Left renal cortex interstitium (tissue), 4 donors: ENCODE measurements around the gene AGAP1. TPM values are rescaled to one million over a fixed set of nuclear protein-coding genes. Genes with fewer than 3 reads are reported as not detected.

Experiments
- DNase-seq, 4 donors: peaks; one replicate each; pipeline ENCODE4 v3.0.0-alpha.2; 2013; ENCODE audit warnings: low read depth in 4 of 4, low spot score in 2 of 4, missing footprints in 1 of 4
- polyA plus RNA-seq, 4 donors: library from polyadenylated mRNA; unstranded; fragments of 120-200 nt; gene quantifications; one replicate each; pipeline ENCODE4 v1.2.1, GENCODE V29; 2013; ENCODE audit not compliant: insufficient read length in 4 of 4

AGAP1 gene
- polyA plus RNA-seq, 4 donors, result 18.1 to 22.7 (median 19.7) TPM

DNA sequence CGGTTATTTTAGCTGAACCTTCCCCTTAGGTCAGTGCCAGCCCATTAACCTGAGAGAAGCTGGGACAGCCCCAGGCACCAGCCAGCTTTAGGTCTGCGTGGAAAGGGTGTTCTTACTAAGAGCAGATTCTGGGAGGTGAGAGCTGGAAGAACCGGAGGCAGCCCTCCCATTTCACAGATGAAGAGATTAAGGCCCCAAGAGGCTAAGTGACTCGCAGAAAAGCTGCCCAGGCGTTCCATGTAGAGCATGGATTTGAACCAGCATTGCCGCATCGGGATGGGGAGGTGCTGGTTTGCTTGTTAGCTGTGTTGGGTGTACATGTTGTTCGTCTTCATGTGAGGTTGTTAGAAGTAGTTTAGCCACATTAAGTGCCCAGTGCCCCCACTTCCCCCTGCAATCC lies 203.2 kb downstream of the AGAP1 start:
- no peak for DNase-seq

DNA sequence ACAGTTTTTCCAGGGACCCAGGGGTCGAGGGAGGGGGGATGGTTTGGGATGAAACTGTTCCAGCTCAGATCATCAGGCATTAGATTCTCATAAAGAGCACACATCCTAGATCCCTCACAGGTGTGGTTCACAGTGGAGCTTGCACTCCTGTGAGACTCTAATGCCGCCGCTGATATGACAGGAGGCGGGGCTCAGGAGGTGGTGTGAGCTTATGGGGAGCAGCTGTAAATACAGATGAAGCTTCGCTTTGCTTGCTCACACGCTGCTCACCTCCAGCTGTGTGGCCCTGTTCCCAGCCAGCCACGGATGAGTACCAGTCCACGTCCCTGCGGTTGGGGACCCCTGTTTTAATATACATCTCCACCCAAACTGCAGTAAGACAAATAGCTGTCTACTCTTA lies 204.2 kb downstream of the AGAP1 start:
- no peak for DNase-seq

DNA sequence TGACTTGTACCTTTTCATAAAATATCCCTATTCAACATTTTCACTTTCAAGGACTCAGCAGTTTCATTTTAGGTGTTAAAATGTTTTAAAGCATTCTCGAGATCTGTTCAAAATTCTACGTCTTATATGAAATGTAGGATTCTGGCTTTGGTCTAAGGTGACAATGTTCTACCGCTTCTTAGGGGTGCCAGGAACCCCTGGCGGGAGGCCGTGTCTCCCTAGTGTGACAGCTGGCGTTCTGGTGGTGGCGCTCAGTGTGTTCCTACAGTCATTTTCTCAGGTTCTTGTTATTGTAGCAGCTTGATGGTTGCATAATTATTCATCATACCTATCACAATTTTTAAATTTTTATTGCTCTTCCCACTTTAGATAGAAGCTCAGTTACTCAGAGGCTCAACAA lies 204.6 kb downstream of the AGAP1 start:
- DNase-seq, result no peak

DNA sequence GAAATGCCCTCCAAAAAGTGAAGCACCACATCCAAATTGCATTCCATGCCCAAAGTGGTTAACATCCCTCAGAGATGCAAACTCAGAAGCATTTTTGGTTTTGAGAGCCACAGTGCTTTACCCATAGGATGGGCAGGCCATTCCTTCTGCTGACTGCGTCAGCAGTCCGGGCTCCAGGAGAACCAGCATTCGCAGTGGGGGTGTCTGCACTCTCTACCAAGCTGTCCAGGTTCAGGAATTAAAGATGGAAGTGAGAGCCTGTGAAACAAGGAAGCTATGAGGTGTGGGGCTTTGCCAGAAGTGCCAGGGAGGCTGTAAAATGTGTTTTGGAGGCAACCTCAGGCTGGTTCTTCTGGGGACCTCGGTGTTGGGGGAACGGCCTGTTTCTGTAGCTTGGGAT lies 205.7 kb downstream of the AGAP1 start:
- no peak for DNase-seq

DNA sequence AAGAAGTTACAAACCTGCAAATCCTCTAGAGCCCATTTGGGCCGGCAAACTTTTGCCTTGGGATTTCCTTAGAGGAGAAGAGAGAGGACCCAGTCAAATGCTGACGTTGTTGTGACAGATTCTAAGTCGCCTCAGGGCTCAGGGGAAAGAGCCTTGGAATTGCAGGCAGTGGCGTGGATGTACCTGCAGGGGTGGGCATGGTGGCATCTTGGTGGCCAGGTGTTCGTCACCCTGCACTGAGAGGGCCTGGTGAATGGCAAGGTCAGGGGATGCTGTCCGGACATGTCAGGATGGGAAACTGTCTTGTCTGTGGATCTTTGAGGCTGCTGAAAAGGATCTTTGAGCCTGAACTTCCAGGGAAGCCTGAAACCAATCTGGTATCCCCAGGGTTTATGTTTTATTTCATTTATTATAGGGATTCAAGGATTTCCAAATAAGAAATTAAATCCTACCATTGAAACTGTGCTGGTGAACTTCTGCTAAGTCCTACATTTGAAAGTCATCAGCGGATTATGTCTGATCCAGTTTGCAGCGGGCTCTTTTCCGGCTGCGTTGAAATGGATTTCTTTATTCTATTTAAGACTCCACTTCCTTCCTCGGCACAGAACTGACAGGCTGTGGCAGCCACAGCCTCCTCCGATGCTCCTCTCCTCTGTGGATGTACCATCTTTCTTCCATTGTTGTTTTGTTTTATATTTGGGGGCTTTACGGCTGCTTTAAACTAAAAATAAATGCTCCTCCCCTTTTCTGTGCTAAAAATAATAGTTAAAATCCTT lies 207.6 kb downstream of the AGAP1 start:
- DNase-seq, result no peak

DNA sequence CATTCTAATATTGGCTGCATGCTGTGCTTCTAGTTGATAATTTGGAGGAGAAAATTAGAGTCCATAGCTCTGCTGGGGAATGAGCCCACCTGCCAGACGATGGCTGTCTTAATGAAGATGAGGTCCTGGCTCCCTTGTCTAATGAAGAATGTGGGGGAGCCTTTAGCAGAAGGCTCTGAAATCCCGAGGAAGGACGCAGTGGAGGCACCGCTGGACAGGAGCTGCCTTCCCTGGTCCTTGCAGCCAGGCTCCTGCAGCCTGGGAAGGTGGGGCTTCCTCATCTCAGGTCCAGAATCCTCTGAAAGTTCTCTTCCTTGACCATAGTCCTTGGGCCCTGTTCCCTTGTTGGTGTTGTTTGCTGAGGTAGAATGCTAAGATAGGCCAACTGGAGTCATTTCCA lies 208.3 kb downstream of the AGAP1 start:
- no peak for DNase-seq

DNA sequence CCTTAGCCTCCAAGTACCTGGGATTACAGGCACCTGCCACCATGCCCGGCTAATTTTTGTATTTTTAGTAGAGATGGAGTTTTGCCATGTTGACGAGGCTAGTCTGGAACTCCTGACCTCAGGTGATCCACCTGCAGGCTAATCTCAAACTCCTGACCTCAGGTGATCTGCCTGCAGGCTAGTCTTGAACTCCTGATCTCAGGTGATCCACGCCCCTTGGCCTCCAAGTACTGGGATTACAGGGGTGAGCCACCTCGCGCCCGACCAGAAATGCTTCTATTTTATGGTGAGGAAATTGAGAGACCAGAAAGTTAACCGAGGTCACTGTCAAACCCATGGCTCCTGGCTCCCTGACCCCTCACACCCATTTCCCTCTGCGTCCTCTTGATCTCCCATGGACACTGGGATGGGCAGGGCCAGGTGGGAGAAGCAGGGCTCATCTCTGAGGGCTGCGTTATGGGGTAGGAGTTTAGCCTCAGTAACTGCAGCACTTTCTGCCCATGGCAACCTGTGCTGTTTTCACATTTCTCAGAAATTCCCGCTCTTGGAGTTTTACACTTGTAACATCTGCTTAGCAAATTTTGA lies 210.0 kb downstream of the AGAP1 start:
- DNase-seq, result no peak

DNA sequence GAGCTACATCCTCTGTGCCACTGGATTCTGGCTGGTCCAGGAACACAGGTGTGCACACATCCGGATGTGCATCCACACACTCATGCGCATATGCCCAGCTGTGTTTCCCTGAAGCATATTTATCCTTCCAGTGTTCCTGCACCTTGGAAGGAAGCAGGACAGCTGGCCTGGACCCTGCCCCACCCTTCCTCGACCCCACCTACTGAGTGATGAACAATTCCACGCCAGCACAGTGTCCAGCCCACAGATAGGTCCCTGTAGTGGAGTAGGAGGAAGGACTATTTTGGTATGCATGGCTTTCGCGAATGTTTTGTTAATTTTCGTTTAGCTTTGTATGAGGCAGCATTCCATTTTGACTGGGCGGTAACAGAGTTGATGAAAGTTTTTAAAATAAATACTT lies 211.5 kb downstream of the AGAP1 start:
- DNase-seq, result no peak

DNA sequence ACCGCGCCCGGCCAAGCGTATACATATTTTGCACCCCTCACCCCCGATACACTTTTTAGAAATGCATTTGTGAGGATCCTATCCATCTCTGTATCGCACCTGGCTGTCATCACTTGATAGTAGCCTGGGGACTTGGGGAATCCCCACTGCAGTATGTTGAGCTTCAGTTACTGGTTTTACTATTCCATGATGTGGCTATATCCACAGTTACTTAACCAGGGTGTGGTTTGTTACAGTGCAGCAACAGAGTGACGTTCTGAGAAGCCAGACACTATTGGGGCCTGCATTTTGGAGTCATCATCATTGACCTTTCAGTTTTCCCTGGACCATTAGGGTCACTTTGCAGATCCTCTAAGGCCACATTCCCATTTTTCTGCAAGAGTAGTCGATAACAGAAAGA lies 212.7 kb downstream of the AGAP1 start:
- no peak for DNase-seq

DNA sequence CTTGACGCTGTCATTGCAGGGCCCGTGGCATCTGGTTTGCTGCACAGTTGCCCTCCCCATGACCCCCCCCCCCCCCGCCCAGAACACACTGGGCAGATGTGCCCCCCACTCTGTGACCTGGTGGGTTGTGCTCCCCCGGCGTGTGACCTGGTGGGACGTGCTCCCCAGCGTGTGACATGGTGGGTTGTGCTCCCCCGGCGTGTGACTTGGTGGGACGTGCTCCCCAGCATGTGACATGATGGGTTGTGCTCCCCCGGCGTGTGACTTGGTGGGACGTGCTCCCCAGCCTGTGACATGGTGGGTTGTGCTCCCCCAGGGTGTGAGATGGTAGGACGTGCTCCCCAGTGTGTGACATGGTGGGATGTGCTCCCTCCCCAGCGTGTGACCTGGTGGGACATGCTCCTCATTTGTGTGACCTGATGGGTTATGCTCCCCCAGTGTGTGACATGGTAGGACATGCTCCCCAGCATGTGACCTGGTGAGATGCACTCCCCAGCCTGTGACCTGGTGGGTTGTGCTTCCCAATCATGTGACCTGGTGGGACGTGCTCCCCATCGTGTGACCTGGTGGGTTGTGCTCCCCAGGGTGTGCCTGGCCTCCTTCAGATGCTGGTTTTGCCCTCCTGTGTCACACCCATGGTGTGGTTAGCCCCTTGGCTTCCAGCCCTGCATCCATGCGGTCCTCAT lies 213.7 kb downstream of the AGAP1 start:
- no peak for DNase-seq

DNA sequence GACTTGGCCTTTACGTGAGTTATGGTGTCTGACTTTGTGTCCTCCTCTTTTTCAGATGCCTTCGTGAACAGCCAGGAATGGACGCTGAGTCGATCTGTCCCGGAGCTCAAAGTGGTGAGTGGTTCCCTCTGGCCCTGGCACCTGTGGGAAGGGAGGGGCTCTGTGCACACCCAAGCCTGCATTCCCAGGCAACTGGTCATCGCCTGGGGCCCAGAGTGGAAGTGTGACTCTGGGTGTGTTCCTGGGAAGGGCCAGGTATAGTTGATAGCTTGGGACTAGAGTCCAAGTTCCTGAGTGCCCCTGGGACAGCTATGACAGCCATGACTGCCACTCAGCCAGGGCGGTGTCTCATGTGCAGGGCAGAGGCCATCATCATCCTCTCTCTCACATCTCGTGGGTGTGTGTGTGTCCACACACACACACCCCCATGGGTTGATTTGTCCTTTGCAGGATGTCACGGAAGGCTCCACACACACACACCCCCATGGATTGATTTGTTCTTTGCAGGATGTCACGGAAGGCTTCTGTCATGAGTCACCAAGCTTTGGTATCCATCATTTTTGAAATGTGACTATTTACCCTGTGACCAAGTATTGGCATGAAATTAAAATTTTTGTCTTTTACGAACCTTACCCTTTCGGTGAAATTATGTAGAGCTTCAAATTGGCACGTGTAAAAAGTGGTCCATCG lies 215.4 kb downstream of the AGAP1 start:
- DNase-seq, result no peak

DNA sequence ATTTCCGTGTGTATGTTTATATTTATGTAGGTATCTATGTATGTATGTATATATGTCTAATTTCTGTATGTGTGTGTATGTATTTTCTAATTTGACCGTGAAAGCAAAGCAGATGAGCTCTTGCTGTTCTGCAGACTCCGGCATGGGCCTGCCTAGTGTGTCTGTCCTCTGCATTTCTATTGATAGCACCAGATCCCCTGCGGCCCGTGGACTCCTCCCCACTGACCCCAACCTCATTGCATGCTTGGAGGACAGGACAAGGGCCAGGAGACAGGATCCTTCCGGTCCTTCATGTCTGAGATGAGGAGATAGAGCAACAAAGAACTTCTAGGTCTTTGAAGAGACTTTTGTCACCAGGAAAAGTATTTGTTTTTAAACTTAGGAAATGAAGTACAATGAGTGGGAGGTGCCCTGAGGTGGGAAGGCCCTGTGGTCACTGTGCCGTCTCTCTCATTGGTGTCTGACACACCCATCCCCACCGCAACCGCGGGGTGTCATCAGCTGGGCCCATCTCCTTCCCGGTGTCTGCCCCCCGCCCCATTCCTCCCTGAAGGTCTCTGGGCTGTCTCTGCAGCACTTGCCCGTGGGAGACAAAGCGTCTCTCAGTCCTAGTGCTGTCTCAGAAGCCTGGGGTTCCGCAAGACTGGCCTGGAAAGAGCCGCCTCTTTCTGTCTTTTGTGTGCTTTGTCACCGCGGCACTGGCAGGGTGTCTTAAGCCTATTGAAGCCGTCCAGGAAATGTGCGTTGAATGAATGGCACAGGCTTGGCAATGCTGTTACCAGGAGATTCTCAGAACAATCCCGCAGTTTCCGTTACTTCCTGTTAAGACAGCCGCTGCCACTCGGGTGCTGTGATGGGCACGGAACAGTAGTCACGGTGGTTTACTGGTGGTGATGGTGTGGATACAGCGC lies 216.4 kb downstream of the AGAP1 start:
- no peak for DNase-seq

DNA sequence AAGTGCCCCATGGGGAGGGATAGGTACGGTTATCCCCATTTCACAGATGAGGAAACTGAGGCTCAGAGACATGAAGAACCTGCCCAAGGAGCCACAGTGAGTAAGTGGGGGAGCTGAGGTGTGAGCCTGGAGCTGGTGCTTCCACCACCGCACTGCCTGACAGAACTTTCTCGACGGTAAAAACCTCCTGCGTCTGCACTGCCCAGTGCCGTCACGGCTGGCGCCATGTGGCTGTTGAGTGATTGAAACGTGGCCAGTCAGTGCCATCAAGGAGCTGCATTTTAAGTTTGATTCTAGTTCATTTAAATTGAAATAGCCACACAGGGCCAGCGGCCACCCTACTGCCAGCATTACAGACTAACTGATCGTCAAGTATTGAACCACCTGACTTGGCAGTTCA lies 217.1 kb downstream of the AGAP1 start:
- DNase-seq, result no peak

DNA sequence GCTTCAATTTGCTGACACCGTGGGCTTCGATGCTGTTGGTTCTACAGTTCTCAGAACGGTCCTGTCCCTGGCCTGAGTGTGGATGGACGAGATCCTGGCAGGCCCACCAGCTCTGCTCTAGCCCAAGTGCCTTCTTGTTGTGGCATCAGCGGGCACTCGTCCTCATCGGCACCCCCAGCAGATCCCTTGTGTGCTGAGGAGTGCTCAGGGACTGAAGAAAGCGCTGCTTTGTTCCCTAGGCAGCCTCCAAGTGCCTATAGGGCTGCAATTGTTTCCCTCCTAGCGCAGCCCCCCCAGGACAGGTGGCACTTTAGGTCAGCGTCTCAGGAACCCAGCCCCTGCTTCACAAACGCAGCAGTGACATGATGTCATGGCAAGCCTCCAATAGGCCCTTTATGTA lies 217.7 kb downstream of the AGAP1 start:
- no peak for DNase-seq

DNA sequence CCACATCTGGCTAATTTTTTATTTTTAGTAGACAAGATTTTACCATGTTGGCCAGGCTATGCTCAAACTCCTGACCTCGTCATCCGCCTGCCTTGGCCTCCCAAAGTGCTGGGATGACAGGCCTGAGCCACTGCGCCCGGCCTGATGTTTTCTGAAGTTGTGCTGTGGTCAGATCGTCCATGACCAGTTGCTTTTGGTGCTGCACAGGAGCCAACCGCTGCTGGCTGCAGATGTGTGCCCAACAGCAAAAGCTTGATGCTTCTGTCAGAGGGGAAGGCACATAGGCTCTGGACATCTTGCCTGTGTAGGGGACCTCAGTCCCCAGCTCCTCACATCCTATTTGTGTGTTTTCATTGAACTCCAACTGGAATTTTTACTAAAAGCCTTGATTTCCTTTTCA lies 218.3 kb downstream of the AGAP1 start:
- no peak for DNase-seq

DNA sequence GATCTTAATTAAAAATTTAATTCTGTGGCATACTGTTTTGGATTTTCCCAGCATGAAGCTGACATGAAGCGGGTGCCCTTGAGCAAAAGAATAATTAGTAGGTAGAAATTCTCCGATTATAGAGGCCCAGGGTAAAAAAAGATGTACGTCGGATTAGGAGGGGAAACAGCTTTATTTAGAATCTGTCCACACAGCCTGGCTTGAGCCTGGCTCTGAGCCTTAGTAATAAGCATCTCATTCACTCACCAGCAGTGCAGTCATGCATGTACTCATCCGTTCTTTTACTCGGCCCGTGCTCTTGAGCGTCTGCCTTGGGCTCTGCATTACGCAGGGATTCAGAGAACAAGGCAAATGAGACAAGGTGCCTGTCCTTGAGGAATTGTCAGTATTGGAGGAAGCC lies 219.3 kb downstream of the AGAP1 start:
- DNase-seq, result no peak

DNA sequence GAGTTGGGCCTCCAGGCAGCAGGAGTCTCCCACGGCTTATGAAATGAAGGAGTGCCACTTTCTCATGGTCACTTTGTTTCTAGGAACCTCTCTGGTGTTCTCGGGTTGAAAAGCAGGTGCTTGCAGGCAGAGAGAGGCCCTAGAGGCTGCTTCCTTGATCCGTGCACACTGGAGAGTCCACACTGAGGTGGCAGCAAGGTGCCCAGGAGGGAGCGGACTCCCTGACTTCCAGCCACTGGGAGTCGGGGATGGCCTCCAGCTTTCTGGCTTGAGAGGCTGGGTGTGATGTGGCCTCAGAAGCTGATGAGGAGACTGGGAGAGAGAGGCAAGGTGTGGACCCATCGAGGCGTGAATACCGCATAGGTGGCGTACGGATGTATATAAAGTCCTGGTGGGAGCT lies 221.8 kb downstream of the AGAP1 start:
- DNase-seq, result no peak

DNA sequence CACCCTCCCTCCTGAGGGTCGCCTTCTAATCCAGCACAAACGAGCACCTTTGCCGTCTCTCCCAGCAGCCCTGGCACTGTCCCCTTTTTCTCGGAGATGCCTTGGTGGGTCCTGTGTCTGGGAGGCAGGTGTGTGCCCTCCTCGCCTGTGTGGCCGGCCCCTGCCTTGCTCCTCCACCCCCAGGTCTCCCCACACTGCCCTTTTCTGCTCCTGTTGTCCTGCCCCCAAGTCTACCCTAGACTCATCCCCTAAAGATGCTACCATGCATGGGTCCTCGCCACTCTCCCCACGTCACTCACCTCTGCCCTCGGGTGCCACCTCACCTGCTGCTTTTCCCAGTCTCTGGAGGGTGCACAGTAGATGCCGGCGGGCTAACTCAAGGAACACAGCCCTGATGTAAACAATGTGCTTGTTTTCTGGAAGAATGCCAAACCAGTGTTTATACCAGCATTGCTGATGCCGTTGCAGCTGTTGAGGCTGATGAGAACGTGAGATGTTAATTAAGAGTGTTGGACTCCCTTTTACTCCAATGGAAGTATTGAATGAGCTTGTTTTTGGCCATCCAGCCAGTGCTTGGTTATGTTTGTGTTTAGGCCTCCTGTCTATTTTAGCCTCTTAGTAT lies 223.1 kb downstream of the AGAP1 start:
- no peak for DNase-seq

DNA sequence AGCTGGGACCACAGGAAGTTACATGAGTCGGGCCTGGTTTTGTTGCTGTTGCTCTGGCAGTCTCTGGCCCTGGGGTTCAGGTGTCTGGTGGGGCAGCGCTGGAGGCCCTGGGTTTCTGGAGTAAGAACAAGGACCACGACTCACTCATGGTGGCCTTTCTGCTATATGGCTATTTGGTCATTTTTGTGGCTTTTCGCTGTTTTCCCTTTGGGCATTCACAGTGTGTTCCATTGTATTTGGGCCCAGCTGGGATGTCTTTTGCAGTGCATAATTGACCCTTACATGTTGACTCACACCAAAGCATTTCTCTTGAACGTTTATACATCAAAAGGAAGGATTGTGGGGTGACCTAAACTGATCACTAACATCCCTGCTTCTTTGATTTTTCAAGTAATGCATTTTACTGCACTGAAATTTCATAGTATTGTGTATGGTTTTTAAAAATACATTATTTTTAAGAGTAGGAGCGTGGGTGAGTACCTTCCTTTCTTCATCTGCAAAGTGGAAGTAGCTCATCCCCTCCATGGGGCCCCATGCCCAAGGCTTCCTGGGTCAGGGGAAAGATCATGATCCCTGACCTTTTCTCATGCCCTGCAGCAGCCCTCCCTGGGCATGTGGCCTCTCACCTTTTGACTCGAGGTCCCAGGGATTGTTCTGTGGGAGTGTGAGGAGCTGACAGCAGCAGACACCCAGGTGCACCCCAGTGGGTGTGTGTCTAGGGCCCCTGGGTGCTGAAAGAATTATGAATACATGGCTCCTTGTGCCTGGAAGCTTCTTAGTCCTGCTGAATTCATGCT lies 225.5 kb downstream of the AGAP1 start:
- DNase-seq, result no peak
